Jurkat, Clone E6-1 (cell line): ENCODE measurements around the gene MDH1. TPM values are rescaled to one million over a fixed set of nuclear protein-coding genes. Genes with fewer than 3 reads are reported as not detected.
"Not testable (repeated sequence)": the region's sequence is repeated elsewhere in the genome, so short reads cannot be mapped to it uniquely, and the experiment has no call there.

Experiments used
- DNase-seq: peaks from one replicate; pipeline ENCODE4 v3.0.0-alpha.2; 2011; ENCODE audit warnings: low read depth, low spot score
- H3K4me3 ChIP-seq: 2 replicates; pipeline ENCODE4 v1.5.1; 2011; ENCODE audit warnings: mild to moderate bottlenecking, low read length, control low read depth, moderate library complexity
- polyA plus RNA-seq: library from polyadenylated mRNA; unstranded; fragments of >200 nt; gene quantifications from one replicate; pipeline ENCODE4 v1.2.1, GENCODE V29; 2012; ENCODE audit warnings: missing spikeins; ENCODE audit not compliant: insufficient read length, insufficient read depth

The MDH1 gene
- polyA plus RNA-seq: 450 TPM

- H3K4me3 ChIP-seq: peak within 1 kb of the TSS; percentile 80
- peak; percentile 99 for DNase-seq
Measured at GRCh38 chr2:63588385-63589147, at the start of gene MDH1, which contains the start of gene WDPCP. MDH1 (plus strand) TSS chr2:63588963; CDS start chr2:63589044, 81 bp downstream. WDPCP (minus strand) TSS chr2:63588477; CDS start chr2:63588271, 206 bp downstream.

GRCh38 chr2:63539416-63540162 lies 49.2 kb upstream of the MDH1 start:
- H3K4me3 ChIP-seq: no peak overlapping the region
- no peak for DNase-seq

- peak; percentile 29 for DNase-seq
- no peak overlapping the region for H3K4me3 ChIP-seq
Measured at GRCh38 chr2:63544017-63544627, 44.6 kb upstream of the MDH1 start.

- H3K4me3 ChIP-seq: no peak overlapping the region
- no peak for DNase-seq
Measured at GRCh38 chr2:63545023-63545422, 43.7 kb upstream of the MDH1 start.

GRCh38 chr2:63553049-63553448 lies 35.7 kb upstream of the MDH1 start:
- no peak overlapping the region for H3K4me3 ChIP-seq
- DNase-seq: no peak

- H3K4me3 ChIP-seq: no peak overlapping the region
- DNase-seq: no peak
Measured at GRCh38 chr2:63555299-63555698, 33.5 kb upstream of the MDH1 start.

GRCh38 chr2:63555931-63556330 lies 32.8 kb upstream of the MDH1 start:
- H3K4me3 ChIP-seq: no peak overlapping the region
- no peak for DNase-seq

GRCh38 chr2:63557819-63558218 lies 30.9 kb upstream of the MDH1 start:
- H3K4me3 ChIP-seq: not testable (repeated sequence)
- peak; percentile 71 for DNase-seq

GRCh38 chr2:63558922-63559321 lies 29.8 kb upstream of the MDH1 start:
- not testable (repeated sequence) for DNase-seq

GRCh38 chr2:63562751-63563150 lies 26.0 kb upstream of the MDH1 start:
- H3K4me3 ChIP-seq: no peak overlapping the region
- no peak for DNase-seq

More at GRCh38 chr2:63558922-63559321, 29.8 kb upstream of the MDH1 start:
- H3K4me3 ChIP-seq: not testable (repeated sequence)

GRCh38 chr2:63569740-63570139 lies 19.0 kb upstream of the MDH1 start:
- no peak for DNase-seq
- H3K4me3 ChIP-seq: no peak overlapping the region

- DNase-seq: no peak
- no peak overlapping the region for H3K4me3 ChIP-seq
Measured at GRCh38 chr2:63571291-63571690, 17.5 kb upstream of the MDH1 start.

GRCh38 chr2:63572001-63572400 lies 16.8 kb upstream of the MDH1 start:
- no peak for DNase-seq
- no peak overlapping the region for H3K4me3 ChIP-seq

GRCh38 chr2:63573026-63573425 lies 15.7 kb upstream of the MDH1 start:
- DNase-seq, H3K4me3 ChIP-seq: not testable (repeated sequence)

- H3K4me3 ChIP-seq, DNase-seq: not testable (repeated sequence)
Measured at GRCh38 chr2:63573726-63574345, 14.9 kb upstream of the MDH1 start.

- no peak overlapping the region for H3K4me3 ChIP-seq
- DNase-seq: no peak
Measured at GRCh38 chr2:63576546-63576945, 12.2 kb upstream of the MDH1 start.

GRCh38 chr2:63578767-63579166 lies 10.0 kb upstream of the MDH1 start:
- no peak overlapping the region for H3K4me3 ChIP-seq
- DNase-seq: no peak

- no peak overlapping the region for H3K4me3 ChIP-seq
- no peak for DNase-seq
Measured at GRCh38 chr2:63580651-63581297, 8.0 kb upstream of the MDH1 start.
